Activated naive CD8-positive, alpha-beta T cell treated with anti-CD3 and anti-CD28 coated beads for 36 hours (primary cell): ENCODE results near the gene ENTPD2. TPM values are rescaled to one million over a fixed set of nuclear protein-coding genes. Genes with fewer than 3 reads are reported as not detected.
A peak's percentile ranks its signal among the peaks of the same experiment; 100 is the strongest.

Source experiments
- DNase-seq: peaks from one replicate; pipeline ENCODE4 v3.0.0; 2021
- H3K27ac Mint-ChIP-seq: one replicate; pipeline ENCODE4 v1.8.0; 2022; ENCODE audit warnings: mild to moderate bottlenecking, moderate library complexity, mixed read lengths
- H3K27me3 Mint-ChIP-seq: one replicate; pipeline ENCODE4 v1.8.0; 2022; ENCODE audit warnings: mild to moderate bottlenecking, mixed read lengths
- H3K36me3 Mint-ChIP-seq: one replicate; pipeline ENCODE4 v1.8.0; 2021; ENCODE audit warnings: mild to moderate bottlenecking, mixed read lengths
- H3K4me1 Mint-ChIP-seq: one replicate; pipeline ENCODE4 v1.8.0; 2021; ENCODE audit warnings: mixed read lengths
- H3K4me3 Mint-ChIP-seq: one replicate; pipeline ENCODE4 v1.8.0; 2022; ENCODE audit warnings: mild to moderate bottlenecking, moderate library complexity, mixed read lengths
- H3K9me3 Mint-ChIP-seq: one replicate; pipeline ENCODE4 v1.8.0; 2022; ENCODE audit warnings: mixed read lengths
- total RNA-seq, 2 experiments: library from RNA; stranded (reverse); gene quantifications; one replicate each; pipeline ENCODE4 v1.2.3, GENCODE V29; 2021

ENTPD2 gene
- total RNA-seq, 2 experiments from 2014 or later: not detected

DNA sequence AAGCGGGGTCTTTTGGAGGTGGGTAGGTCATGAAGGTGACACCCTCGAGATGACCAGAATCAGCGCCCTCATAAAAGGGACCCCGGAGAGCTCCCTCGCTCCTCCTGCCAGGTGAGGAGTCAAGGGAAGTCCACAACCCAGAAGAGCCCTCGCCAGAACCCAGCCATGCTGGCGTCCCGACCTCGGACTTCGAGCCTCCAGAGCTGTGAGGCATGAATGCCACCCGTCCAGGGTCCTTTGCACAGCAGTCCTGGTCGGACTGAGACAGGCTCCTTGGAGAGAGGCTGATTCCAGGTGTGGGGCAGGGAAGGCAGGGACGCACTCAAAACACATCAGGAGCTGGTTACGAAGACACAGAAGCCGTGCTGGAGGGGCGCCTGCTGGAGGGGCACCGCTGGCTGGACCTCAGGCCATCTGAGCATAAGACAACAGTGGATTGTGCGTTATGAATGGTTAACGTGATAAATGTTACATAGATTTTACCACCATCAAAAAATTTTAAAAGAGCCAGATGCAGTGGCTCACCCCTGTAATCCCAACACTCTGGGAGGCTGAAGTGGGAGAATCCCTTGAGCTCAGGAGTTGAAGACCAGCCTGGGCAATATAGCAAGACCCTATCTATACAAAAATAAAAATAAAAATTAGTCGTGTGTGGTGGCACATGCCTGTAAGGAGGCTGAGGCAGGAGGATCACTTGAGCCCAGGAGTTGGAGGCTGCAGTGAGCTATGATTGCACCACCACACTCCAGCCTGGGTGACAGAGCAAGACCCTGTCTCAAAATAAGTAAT lies 51.8 kb downstream of the ENTPD2 start:
- Mint-ChIP-seq H3K4me3 (no peak overlapping the region), H3K4me1 (peaks cover 34% of the 10 kb centered on the region), H3K27me3 (no peaks in the 10 kb centered on the region), H3K9me3 (no peaks in the 10 kb centered on the region), H3K36me3 (no peaks in the 10 kb centered on the region), H3K27ac (no peak overlapping the region)
- DNase-seq: no peak

DNA sequence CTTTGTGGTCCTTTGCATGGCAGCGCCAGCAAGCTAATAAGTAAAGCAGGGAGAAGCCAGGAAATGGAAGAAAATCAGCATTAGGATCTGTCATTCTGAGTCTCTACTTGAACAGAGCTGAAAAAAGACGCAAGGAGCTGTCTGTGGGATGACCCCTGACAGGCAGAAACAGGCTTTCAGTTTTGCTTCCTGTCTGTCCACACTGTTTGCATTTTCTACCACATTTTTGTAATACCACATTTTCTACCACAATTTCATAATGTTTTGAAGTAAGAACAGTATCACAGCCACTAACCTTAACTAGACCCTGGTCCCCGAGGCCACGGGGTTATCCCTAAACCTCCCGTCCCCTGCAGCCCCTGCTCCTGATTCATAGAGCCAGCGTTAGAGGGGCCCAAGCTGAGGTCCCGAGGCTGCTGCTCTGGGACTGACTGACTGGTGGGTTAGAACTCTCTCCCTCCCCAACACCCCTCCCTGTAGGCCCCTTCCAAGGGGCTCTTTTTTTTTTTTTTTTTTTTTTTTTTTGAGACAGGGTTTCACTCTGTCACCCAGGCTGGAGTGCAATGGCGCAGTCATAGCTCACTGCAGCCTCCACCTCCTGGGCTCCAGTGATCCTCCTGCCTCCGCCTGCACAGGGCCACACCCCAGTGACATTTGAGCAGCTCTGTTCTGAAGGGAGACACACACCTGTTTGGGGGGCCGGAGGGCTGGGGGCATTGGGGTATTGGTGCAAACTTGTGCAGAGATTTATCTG lies 53.5 kb downstream of the ENTPD2 start:
- peak; percentile 69 for DNase-seq
- peaks cover 32% of the 10 kb centered on the region for H3K4me1 Mint-ChIP-seq
- H3K36me3 Mint-ChIP-seq: peaks cover under 1% of the 10 kb centered on the region
- no peaks in the 10 kb centered on the region for H3K9me3 Mint-ChIP-seq
- H3K27me3 Mint-ChIP-seq: no peaks in the 10 kb centered on the region
- H3K27ac Mint-ChIP-seq: peak overlapping the region; percentile 51
- H3K4me3 Mint-ChIP-seq: no peak overlapping the region

Other genes starting within 250 kb of the ENTPD2 start
- gene RABL6, start 246.1 kb downstream of the ENTPD2 start, total RNA-seq: 10 to 100 TPM; 87.0 to 88.3 TPM
- 1 to 10 TPM; 2.8 to 3.1 TPM for gene AJM1, start 211.6 kb downstream of the ENTPD2 start, total RNA-seq
- gene PHPT1, start 204.7 kb downstream of the ENTPD2 start, total RNA-seq: 10 to 100 TPM; 93.0 to 97.8 TPM
- gene MAMDC4, start 201.7 kb downstream of the ENTPD2 start, total RNA-seq: 10 to 100 TPM; 10.9 to 12.6 TPM
- 100 to 1,000 TPM; 276 to 284 TPM for gene EDF1, start 187.8 kb downstream of the ENTPD2 start, total RNA-seq
- gene TRAF2, start 167.5 kb downstream of the ENTPD2 start, total RNA-seq: 10 to 100 TPM; 38.8 to 45.8 TPM
- 10 to 100 TPM; 55.6 to 59.3 TPM for gene FBXW5, start 109.3 kb downstream of the ENTPD2 start, total RNA-seq
- gene C8G, start 108.8 kb downstream of the ENTPD2 start, total RNA-seq: under 1 TPM in 1 of 2 experiments, not detected in 1; 0.90 TPM
- 1 to 10 TPM in 1 of 2 experiments, under 1 TPM in 1; 0.84 to 1.2 TPM for gene LCN12, start 101.8 kb downstream of the ENTPD2 start, total RNA-seq
- gene PTGDS, start 76.6 kb downstream of the ENTPD2 start, total RNA-seq: not detected
- not detected for gene LCNL1, start 71.1 kb downstream of the ENTPD2 start, total RNA-seq
- gene PAXX, start 61.6 kb downstream of the ENTPD2 start, total RNA-seq: 10 to 100 TPM; 57.2 to 60.1 TPM
- gene CLIC3, start 57.5 kb downstream of the ENTPD2 start, total RNA-seq: not detected
- 1 to 10 TPM; 4.2 to 4.9 TPM for gene ABCA2, start 25.8 kb downstream of the ENTPD2 start, total RNA-seq
- gene FUT7, start 22.0 kb downstream of the ENTPD2 start, total RNA-seq: not detected
- gene NPDC1, start 7.9 kb downstream of the ENTPD2 start, total RNA-seq: 10 to 100 TPM; 13.2 to 13.5 TPM
- 10 to 100 TPM; 15.2 to 15.4 TPM for gene SAPCD2, start 16.5 kb upstream of the ENTPD2 start, total RNA-seq
- gene UAP1L1, start 23.5 kb upstream of the ENTPD2 start, total RNA-seq: 10 to 100 TPM; 22.9 to 23.5 TPM
- gene MAN1B1, start 32.9 kb upstream of the ENTPD2 start, total RNA-seq: 10 to 100 TPM; 24.7 to 25.1 TPM
- 100 to 1,000 TPM; 267 to 289 TPM for gene DPP7, start 60.7 kb upstream of the ENTPD2 start, total RNA-seq
- not detected for gene GRIN1, start 85.1 kb upstream of the ENTPD2 start, total RNA-seq
- not detected for gene LRRC26, start 116.0 kb upstream of the ENTPD2 start, total RNA-seq
- not detected for gene TMEM210, start 118.0 kb upstream of the ENTPD2 start, total RNA-seq
- gene ANAPC2, start 134.5 kb upstream of the ENTPD2 start, total RNA-seq: 10 to 100 TPM; 42.6 to 48.3 TPM
- gene SSNA1, start 134.6 kb upstream of the ENTPD2 start, total RNA-seq: 10 to 100 TPM; 78.1 to 80.1 TPM
- gene TPRN, start 146.7 kb upstream of the ENTPD2 start, total RNA-seq: 1 to 10 TPM; 7.3 to 7.6 TPM
- 10 to 100 TPM; 37.9 TPM for gene TMEM203, start 151.6 kb upstream of the ENTPD2 start, total RNA-seq
- gene NDOR1, start 151.6 kb upstream of the ENTPD2 start, total RNA-seq: 10 to 100 TPM; 37.6 to 38.8 TPM
- 1 to 10 TPM; 6.0 to 7.1 TPM for gene RNF208, start 168.2 kb upstream of the ENTPD2 start, total RNA-seq
- gene CYSRT1, start 171.1 kb upstream of the ENTPD2 start, total RNA-seq: under 1 TPM; 0.32 to 0.49 TPM
- not detected for gene RNF224, start 173.4 kb upstream of the ENTPD2 start, total RNA-seq
- not detected for gene SLC34A3, start 176.8 kb upstream of the ENTPD2 start, total RNA-seq
- 100 to 1,000 TPM; 271 to 274 TPM for gene TUBB4B, start 187.2 kb upstream of the ENTPD2 start, total RNA-seq
- not detected for gene STPG3, start 197.2 kb upstream of the ENTPD2 start, total RNA-seq
- 10 to 100 TPM; 54.4 to 56.4 TPM for gene NELFB, start 201.3 kb upstream of the ENTPD2 start, total RNA-seq
- gene TOR4A, start 223.7 kb upstream of the ENTPD2 start, total RNA-seq: 1 to 10 TPM; 3.6 to 3.9 TPM
- 1 to 10 TPM; 5.0 to 5.3 TPM for gene NRARP, start 248.2 kb upstream of the ENTPD2 start, total RNA-seq